Astrocyte of the cerebellum (primary cell): ENCODE data around the gene TAGLN.

ENCODE experiments used
- DNase-seq: peaks from one replicate; pipeline ENCODE4 v3.0.0-alpha.2; 2011; ENCODE audit warnings: low read depth
- H3K4me3 ChIP-seq: 2 replicates; pipeline ENCODE4 v1.5.1; 2011; ENCODE audit warnings: mild to moderate bottlenecking, low read depth, low read length, moderate library complexity
- in situ Hi-C: cut with HindIII; loops from 2 replicates; pipeline ENCODE4 v1.10.0; 2017; ENCODE audit warnings: low sequenced_read_pairs
- TF ChIP-seq, protein P1 (sequence below): IDR thresholded peaks from 2 replicates; pipeline ENCODE4 v1.5.1; 2012; ENCODE audit warnings: low read length, low read depth, moderate library complexity, mild to moderate bottlenecking; ENCODE audit errors: missing control alignments

Gene TAGLN

GRCh38 chr11:117232092-117232878 lies 33.1 kb downstream of the TAGLN start, which contains the start of gene RNF214:
Gene RNF214, plus strand, starts transcription at chr11:117232671. Its CDS starts 1,602 bp downstream, at chr11:117234273.
- no peak for DNase-seq
- in situ Hi-C loops, result no loop called here
- peak within 1 kb of the TSS; percentile 97 for H3K4me3 ChIP-seq
- TF ChIP-seq, protein P1, sequence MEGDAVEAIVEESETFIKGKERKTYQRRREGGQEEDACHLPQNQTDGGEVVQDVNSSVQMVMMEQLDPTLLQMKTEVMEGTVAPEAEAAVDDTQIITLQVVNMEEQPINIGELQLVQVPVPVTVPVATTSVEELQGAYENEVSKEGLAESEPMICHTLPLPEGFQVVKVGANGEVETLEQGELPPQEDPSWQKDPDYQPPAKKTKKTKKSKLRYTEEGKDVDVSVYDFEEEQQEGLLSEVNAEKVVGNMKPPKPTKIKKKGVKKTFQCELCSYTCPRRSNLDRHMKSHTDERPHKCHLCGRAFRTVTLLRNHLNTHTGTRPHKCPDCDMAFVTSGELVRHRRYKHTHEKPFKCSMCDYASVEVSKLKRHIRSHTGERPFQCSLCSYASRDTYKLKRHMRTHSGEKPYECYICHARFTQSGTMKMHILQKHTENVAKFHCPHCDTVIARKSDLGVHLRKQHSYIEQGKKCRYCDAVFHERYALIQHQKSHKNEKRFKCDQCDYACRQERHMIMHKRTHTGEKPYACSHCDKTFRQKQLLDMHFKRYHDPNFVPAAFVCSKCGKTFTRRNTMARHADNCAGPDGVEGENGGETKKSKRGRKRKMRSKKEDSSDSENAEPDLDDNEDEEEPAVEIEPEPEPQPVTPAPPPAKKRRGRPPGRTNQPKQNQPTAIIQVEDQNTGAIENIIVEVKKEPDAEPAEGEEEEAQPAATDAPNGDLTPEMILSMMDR, result peak; percentile 70

- in situ Hi-C loops, result no loop called here
- TF ChIP-seq, protein P1, result no peak
- DNase-seq, result no peak
- peak overlapping the region; percentile 97 for H3K4me3 ChIP-seq
These were observed 33.8 kb downstream of the TAGLN start for GRCh38 chr11:117232911-117233409.

- TF ChIP-seq, protein P1, result no peak
- no peak for DNase-seq
- no peak overlapping the region for H3K4me3 ChIP-seq
- in situ Hi-C loops, result no loop called here
These were observed 39.1 kb downstream of the TAGLN start for GRCh38 chr11:117238221-117238620.

DNA sequence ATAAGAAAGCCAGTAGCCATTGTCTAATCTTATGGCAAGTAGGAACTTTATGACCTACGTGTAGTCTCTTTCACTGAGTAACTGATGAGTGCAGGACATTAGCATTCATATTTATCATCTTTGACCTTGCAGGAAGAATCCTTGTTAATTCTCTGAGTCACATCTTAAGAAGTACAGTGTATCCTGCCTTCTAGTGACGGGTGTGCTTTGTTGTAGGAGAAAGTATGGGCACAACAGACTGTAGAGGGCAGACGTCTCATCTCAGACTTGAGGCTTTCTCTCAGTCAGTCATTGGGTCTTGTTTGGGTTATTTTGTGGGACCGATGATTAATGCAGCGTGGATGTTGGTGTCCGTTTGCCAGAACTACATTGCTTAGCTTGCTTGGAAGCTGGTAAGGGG lies 40.1 kb downstream of the TAGLN start:
- in situ Hi-C loops, result no loop called here
- peak; percentile 47 for DNase-seq
- no peak overlapping the region for H3K4me3 ChIP-seq
- TF ChIP-seq, protein P1, result peak; percentile 64

DNA sequence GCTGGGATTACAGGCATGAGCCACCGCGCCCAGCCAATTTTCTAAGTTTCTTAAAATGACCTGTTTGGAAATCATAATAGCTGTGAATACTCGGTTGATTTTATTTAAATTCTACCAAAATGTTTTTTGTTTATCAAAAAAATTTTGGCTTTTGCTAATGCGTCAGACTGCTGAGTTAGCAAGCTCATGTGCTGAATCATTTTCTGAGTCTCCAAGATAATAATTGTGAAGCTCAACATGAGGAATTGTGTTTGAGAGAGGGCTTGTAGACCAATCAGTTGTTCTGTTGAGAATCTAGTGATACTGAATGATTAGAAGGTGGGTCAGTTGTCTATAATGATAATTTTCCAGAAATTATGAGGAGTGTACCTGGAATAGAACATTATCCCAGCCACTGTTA lies 49.2 kb downstream of the TAGLN start:
- no peak overlapping the region for H3K4me3 ChIP-seq
- in situ Hi-C loops, result no loop called here
- TF ChIP-seq, protein P1, result no peak

GRCh38 chr11:117249571-117249970 lies 50.4 kb downstream of the TAGLN start:
- in situ Hi-C loops, result no loop called here
- H3K4me3 ChIP-seq, result no peak overlapping the region
- no peak for DNase-seq
- TF ChIP-seq, protein P1, result no peak

More for the DNA sequence above, 49.2 kb downstream of the TAGLN start:
- DNase-seq, result no peak
